SIG-M5 treated with dmso at 0.1 percent for 504 hours (cell line): ENCODE measurements around the gene C21orf58.
"Not testable (repeated sequence)": the region's sequence is repeated elsewhere in the genome, so short reads cannot be mapped to it uniquely, and the experiment has no call there.

Source experiments
- DNase-seq: peaks from one replicate; lab custom pipeline; 2025; ENCODE audit not compliant: unreplicated experiment; lab: John Stamatoyannopoulos, UW

C21orf58 gene

GRCh38 chr21:46323710-46324389, at the start of gene C21orf58, which contains the start of gene PCNT:
Gene C21orf58 (minus strand): TSS chr21:46323870. CDS start chr21:46322738, 1,132 bp downstream.
Gene PCNT (plus strand): TSS chr21:46324156. CDS start chr21:46324229, 73 bp downstream.
- peak; percentile 98 for DNase-seq

- not testable (repeated sequence) for DNase-seq
Observed at GRCh38 chr21:46372947-46373346, 49.3 kb upstream of the C21orf58 start.

- DNase-seq = no peak
Observed at GRCh38 chr21:46372014-46372485, 48.4 kb upstream of the C21orf58 start.

- no peak for DNase-seq
Observed at GRCh38 chr21:46371204-46372013, 47.7 kb upstream of the C21orf58 start.

- DNase-seq = peak; percentile 18
Observed at GRCh38 chr21:46369520-46370235, 46.0 kb upstream of the C21orf58 start.

- DNase-seq = no peak
Observed at GRCh38 chr21:46368533-46369285, 45.0 kb upstream of the C21orf58 start.

- no peak for DNase-seq
Observed at GRCh38 chr21:46366966-46367365, 43.3 kb upstream of the C21orf58 start.

GRCh38 chr21:46366561-46366960, 42.9 kb upstream of the C21orf58 start:
- no peak for DNase-seq

GRCh38 chr21:46366091-46366490, 42.4 kb upstream of the C21orf58 start:
- no peak for DNase-seq

GRCh38 chr21:46363698-46364097, 40.0 kb upstream of the C21orf58 start:
- no peak for DNase-seq

- no peak for DNase-seq
Observed at GRCh38 chr21:46362946-46363345, 39.3 kb upstream of the C21orf58 start.

GRCh38 chr21:46361935-46362334, 38.3 kb upstream of the C21orf58 start:
- DNase-seq = no peak

GRCh38 chr21:46361176-46361575, 37.5 kb upstream of the C21orf58 start:
- DNase-seq = no peak

- no peak for DNase-seq
Observed at GRCh38 chr21:46357684-46358425, 34.2 kb upstream of the C21orf58 start.

- DNase-seq = no peak
Observed at GRCh38 chr21:46357335-46357604, 33.6 kb upstream of the C21orf58 start.

GRCh38 chr21:46356494-46357334, 33.0 kb upstream of the C21orf58 start:
- no peak for DNase-seq

- no peak for DNase-seq
Observed at GRCh38 chr21:46356005-46356338, 32.3 kb upstream of the C21orf58 start.

- no peak for DNase-seq
Observed at GRCh38 chr21:46355161-46356004, 31.7 kb upstream of the C21orf58 start.

- no peak for DNase-seq
Observed at GRCh38 chr21:46354518-46354917, 30.8 kb upstream of the C21orf58 start.
